Osteoblast (primary cell): ENCODE data around the gene LOXL3. TPM values are rescaled to one million over a fixed set of nuclear protein-coding genes. Genes with fewer than 3 reads are reported as not detected.
"Not testable (repeated sequence)": the region's sequence is repeated elsewhere in the genome, so short reads cannot be mapped to it uniquely, and the experiment has no call there.

Experiments
- DNase-seq: peaks from one replicate; pipeline ENCODE4 v3.0.0; 2011; ENCODE audit warnings: low spot score, mixed read lengths; ENCODE audit not compliant: insufficient read length; ENCODE audit errors: missing footprints
- H2AFZ ChIP-seq: 2 replicates; pipeline ENCODE4 v1.6.0; 2011; ENCODE audit warnings: mild to moderate bottlenecking, low read length
- H3K27ac ChIP-seq: 2 replicates; pipeline ENCODE4 v1.5.1; 2011; ENCODE audit warnings: mild to moderate bottlenecking, low read depth, low read length, moderate library complexity
- H3K27me3 ChIP-seq: 2 replicates; pipeline ENCODE4 v1.6.0; 2012; ENCODE audit warnings: mild to moderate bottlenecking, control low read depth, inconsistent platforms, low read length, moderate library complexity; ENCODE audit not compliant: insufficient read depth
- H3K36me3 ChIP-seq: 2 replicates; pipeline ENCODE4 v1.5.1; 2011; ENCODE audit warnings: mild to moderate bottlenecking, low read length, control low read depth, moderate library complexity; ENCODE audit not compliant: insufficient read depth
- H3K4me1 ChIP-seq: 2 replicates; pipeline ENCODE4 v1.5.1; 2011; ENCODE audit warnings: mild to moderate bottlenecking, low read length, control low read depth, moderate library complexity; ENCODE audit not compliant: insufficient read depth
- H3K4me2 ChIP-seq: 2 replicates; pipeline ENCODE4 v1.6.0; 2011; ENCODE audit warnings: mild to moderate bottlenecking, low read length; ENCODE audit not compliant: insufficient read depth
- H3K4me3 ChIP-seq: fragments of 200-600 bp; sonication (generic); 3 replicates; pipeline ENCODE4 v1.5.1; 2012; ENCODE audit warnings: mild to moderate bottlenecking, low read length, inconsistent platforms; ENCODE audit not compliant: insufficient read depth
- H3K79me2 ChIP-seq: 2 replicates; pipeline ENCODE4 v1.6.0; 2012; ENCODE audit warnings: mild to moderate bottlenecking, low read length, control low read depth, inconsistent platforms; ENCODE audit not compliant: insufficient read depth
- H3K9me3 ChIP-seq: 2 replicates; pipeline ENCODE4 v1.5.1; 2011; ENCODE audit warnings: low read depth, low read length, control low read depth
- H4K20me1 ChIP-seq: 2 replicates; pipeline ENCODE4 v1.6.0; 2012; ENCODE audit warnings: mild to moderate bottlenecking, low read length, control low read depth; ENCODE audit not compliant: insufficient read depth
- total RNA-seq: library from RNA; depleted of rRNA; stranded (reverse); fragments of >200 nt; gene quantifications from 2 replicates; pipeline ENCODE4 v1.2.3, GENCODE V29; 2012
- TF ChIP-seq, protein P1 (sequence below): IDR thresholded peaks from 2 replicates; pipeline ENCODE4 v1.5.1; 2011; ENCODE audit warnings: mild to moderate bottlenecking, low read depth, low read length, moderate library complexity; ENCODE audit errors: extremely low read depth

LOXL3 gene
- total RNA-seq, 1 donor: 97.4 TPM

DNA sequence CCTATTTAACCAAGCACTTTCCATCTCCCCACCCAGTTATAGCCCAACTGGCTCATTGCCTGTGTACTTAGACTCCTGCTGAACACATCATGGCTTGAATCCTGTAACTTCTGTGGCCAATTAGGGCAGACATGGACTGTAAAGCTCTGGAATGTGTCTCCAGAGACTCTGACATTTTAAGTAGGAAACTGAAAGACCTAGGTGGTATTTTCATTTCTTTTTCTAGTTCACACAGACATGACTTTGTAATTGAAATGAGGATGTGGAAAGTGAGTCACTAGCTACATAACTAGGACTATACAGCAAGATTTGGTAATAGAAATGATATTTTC, 13.0 kb upstream of the LOXL3 start:
- no peak for DNase-seq
- H3K4me1 ChIP-seq: peaks cover 71% of the 10 kb centered on the region

DNA sequence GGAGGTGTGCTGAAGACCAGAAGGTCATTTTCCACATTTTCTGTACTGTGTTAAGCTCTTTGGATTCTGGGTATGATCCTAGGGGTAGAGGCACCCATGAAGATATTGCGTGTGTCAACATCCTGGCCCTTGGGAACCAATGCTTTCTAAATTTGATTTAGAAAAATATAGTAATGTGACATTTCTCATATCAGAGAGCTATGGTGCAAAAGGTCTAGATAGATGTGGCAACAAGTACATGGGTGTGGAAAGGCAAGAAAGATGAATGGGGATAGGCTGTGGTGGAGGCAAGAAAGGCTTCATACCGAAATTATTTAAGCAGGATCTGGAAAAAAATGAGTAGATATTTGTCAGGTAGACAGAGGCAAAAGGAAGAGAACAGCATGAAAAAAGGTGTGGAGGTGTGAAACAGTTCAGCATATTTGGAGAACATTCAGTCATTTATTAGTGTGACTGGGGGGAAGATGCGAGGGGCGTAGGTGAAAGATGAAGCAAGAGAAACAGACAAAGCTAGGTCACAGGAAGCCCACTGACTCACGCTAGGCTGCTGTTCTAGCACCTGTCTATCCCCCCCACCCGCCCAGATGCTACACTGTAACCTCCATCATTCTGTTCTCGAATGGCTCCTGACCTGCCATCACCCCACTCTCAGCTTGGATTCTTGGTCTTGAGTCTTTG, 12.5 kb upstream of the LOXL3 start:
- H3K4me1 ChIP-seq: peaks cover 71% of the 10 kb centered on the region
- H3K9me3 ChIP-seq: no peaks in the 10 kb centered on the region
- DNase-seq: peak; percentile 83
- no peaks in the 10 kb centered on the region for H4K20me1 ChIP-seq
- TF ChIP-seq, protein P1, sequence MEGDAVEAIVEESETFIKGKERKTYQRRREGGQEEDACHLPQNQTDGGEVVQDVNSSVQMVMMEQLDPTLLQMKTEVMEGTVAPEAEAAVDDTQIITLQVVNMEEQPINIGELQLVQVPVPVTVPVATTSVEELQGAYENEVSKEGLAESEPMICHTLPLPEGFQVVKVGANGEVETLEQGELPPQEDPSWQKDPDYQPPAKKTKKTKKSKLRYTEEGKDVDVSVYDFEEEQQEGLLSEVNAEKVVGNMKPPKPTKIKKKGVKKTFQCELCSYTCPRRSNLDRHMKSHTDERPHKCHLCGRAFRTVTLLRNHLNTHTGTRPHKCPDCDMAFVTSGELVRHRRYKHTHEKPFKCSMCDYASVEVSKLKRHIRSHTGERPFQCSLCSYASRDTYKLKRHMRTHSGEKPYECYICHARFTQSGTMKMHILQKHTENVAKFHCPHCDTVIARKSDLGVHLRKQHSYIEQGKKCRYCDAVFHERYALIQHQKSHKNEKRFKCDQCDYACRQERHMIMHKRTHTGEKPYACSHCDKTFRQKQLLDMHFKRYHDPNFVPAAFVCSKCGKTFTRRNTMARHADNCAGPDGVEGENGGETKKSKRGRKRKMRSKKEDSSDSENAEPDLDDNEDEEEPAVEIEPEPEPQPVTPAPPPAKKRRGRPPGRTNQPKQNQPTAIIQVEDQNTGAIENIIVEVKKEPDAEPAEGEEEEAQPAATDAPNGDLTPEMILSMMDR: no peak
- peak overlapping the region; percentile 38 for H3K4me2 ChIP-seq
- H3K27me3 ChIP-seq: no peaks in the 10 kb centered on the region
- no peak overlapping the region for H3K4me3 ChIP-seq
- no peaks in the 10 kb centered on the region for H3K36me3 ChIP-seq
- H3K27ac ChIP-seq: peak overlapping the region; percentile 98
- no peaks in the 10 kb centered on the region for H3K79me2 ChIP-seq
- no peak overlapping the region for H2AFZ ChIP-seq

More for the DNA sequence above, 13.0 kb upstream of the LOXL3 start:
- Histone ChIP-seq H3K9me3 (no peaks in the 10 kb centered on the region), H3K36me3 (no peaks in the 10 kb centered on the region), H3K4me2 (no peak overlapping the region), H4K20me1 (no peaks in the 10 kb centered on the region), H3K4me3 (no peak overlapping the region), H3K27ac (peak overlapping the region; percentile 98), H3K79me2 (no peaks in the 10 kb centered on the region), H2AFZ (no peak overlapping the region), H3K27me3 (no peaks in the 10 kb centered on the region)
- TF ChIP-seq, protein P1: no peak

DNA sequence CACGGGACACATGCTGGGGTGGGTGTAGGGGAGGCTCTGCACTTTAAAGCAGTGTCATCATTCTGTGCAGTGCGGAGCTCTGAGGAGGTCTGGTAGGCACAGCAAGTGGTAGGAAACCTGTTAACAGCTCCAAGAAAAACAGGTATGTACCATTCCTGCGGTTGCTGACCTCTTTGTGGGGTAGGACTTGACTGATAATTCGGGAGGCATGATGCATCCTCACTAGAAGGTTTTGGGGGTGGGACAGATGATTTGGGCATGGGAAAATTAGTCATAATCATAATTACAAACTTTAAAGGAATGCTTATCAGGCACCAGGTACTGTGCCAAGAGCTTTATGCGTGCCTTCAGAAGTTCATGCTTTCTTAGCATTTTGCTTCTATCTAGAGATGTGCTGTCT, 10.5 kb upstream of the LOXL3 start:
- Histone ChIP-seq H3K27me3 (no peaks in the 10 kb centered on the region), H3K4me2 (peak overlapping the region; percentile 81), H4K20me1 (no peaks in the 10 kb centered on the region), H3K4me3 (no peak overlapping the region), H3K4me1 (peaks cover 68% of the 10 kb centered on the region), H3K79me2 (no peaks in the 10 kb centered on the region), H3K36me3 (no peaks in the 10 kb centered on the region), H3K9me3 (no peaks in the 10 kb centered on the region), H3K27ac (peak overlapping the region; percentile 97), H2AFZ (no peak overlapping the region)
- DNase-seq: peak; percentile 74
- TF ChIP-seq, protein P1: no peak

DNA sequence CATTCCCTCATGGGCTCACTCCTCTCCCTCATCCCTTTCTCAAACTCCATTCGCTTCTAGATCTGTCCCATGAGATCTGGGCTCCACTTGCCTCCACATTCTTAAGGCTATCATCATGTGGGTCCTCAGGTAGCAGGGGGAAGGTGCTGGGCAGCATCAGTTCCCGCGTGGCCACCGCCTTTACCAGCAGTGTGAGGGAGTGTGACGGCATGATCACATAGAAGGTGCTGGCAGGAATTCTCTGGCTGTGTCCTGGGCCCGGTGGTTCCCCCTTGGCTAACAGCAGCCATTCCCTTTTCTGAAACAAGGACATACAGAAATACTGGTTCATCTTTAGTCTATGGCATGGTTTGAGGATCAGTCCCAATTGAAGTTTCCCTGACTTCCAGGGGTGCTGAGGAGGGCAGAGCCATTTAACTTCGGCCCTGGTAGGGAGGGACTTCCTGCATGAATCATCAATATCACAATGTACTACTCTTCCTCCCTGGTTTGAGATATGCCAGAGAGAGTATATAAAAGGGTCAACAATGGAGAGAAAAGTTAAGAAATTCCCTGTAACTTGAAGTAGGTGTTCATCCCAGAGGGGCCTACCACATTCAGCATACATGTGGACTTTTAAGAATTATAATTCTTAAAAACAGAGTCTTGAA, 8.5 kb upstream of the LOXL3 start:
- Histone ChIP-seq H3K27ac (peak overlapping the region; percentile 7), H3K4me3 (no peak overlapping the region), H3K4me1 (peaks cover 67% of the 10 kb centered on the region), H3K4me2 (no peak overlapping the region), H3K36me3 (peaks cover 7% of the 10 kb centered on the region), H3K27me3 (no peaks in the 10 kb centered on the region), H4K20me1 (no peaks in the 10 kb centered on the region), H3K79me2 (peaks cover 4% of the 10 kb centered on the region), H2AFZ (no peak overlapping the region), H3K9me3 (no peaks in the 10 kb centered on the region)
- no peak for DNase-seq
- TF ChIP-seq, protein P1: no peak

DNA sequence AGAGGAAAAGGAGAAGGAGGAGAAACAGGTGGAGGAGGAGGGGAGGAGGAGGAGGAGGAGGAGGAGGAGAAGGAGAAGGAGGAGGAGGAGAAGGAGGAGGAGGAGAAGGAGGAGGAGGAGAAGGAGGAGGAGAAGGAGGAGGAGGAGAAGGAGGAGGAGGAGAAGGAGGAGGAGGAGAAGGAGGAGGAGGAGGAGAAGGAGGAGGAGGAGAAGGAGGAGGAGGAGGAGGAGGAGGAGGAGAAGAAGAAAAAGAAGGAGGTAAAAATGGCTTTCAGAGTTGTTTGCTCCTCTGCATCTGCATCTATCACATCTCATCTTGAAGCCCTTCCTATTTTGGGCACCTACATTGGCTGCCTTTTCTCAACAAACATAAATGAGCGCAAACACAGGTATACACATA, 7.3 kb upstream of the LOXL3 start:
- Histone ChIP-seq H3K79me2 (peaks cover 16% of the 10 kb centered on the region), H3K4me1 (peaks cover 65% of the 10 kb centered on the region), H3K36me3 (peaks cover 19% of the 10 kb centered on the region)
- not testable (repeated sequence) for H4K20me1 ChIP-seq, H2AFZ ChIP-seq, DNase-seq, H3K27ac ChIP-seq, H3K4me3 ChIP-seq, H3K4me2 ChIP-seq, H3K27me3 ChIP-seq, H3K9me3 ChIP-seq
